ENCODE data around the gene DMXL2. TPM values are rescaled to one million over a fixed set of nuclear protein-coding genes. Genes with fewer than 3 reads are reported as not detected.
"Not testable (repeated sequence)": the region's sequence is repeated elsewhere in the genome, so short reads cannot be mapped to it uniquely, and the experiment has no call there.

The DMXL2 gene
- total RNA-seq, 4 donors from 2014 or later, result 34.3 to 49.0 (median 45.7) TPM

- WGBS, 2 donors, result 89 to 93% methylated on average over 2 of the region's 2 CpGs
- TF ChIP-seq POLR2A (IDR thresholded peaks at IDR 0.05), result no peak
- TF ChIP-seq, protein P1, sequence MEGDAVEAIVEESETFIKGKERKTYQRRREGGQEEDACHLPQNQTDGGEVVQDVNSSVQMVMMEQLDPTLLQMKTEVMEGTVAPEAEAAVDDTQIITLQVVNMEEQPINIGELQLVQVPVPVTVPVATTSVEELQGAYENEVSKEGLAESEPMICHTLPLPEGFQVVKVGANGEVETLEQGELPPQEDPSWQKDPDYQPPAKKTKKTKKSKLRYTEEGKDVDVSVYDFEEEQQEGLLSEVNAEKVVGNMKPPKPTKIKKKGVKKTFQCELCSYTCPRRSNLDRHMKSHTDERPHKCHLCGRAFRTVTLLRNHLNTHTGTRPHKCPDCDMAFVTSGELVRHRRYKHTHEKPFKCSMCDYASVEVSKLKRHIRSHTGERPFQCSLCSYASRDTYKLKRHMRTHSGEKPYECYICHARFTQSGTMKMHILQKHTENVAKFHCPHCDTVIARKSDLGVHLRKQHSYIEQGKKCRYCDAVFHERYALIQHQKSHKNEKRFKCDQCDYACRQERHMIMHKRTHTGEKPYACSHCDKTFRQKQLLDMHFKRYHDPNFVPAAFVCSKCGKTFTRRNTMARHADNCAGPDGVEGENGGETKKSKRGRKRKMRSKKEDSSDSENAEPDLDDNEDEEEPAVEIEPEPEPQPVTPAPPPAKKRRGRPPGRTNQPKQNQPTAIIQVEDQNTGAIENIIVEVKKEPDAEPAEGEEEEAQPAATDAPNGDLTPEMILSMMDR (IDR thresholded peaks at IDR 0.05), result no peak
- no peak for DNase-seq
- H3K4me1 ChIP-seq, result no peaks in the 10 kb centered on the region
- H3K9me3 ChIP-seq, result no peaks in the 10 kb centered on the region
- H3K27me3 ChIP-seq, result no peaks in the 10 kb centered on the region
- no peak overlapping the region for H3K27ac ChIP-seq
- no peak overlapping the region for H3K4me3 ChIP-seq (replicated peaks in 1 of 3)
- no peaks in the 10 kb centered on the region for H3K36me3 ChIP-seq
- intact Hi-C loops (cut with DNase I), result no loop called here
Observed at GRCh38 chr15:51661072-51661471, 38.5 kb upstream of the DMXL2 start.

GRCh38 chr15:51658664-51659063 lies 36.1 kb upstream of the DMXL2 start:
- Histone ChIP-seq H3K9me3 (no peaks in the 10 kb centered on the region), H3K27me3 (no peaks in the 10 kb centered on the region), H3K36me3 (no peaks in the 10 kb centered on the region), H3K27ac (no peak overlapping the region), H3K4me3 (replicated peaks in 1 of 3) (no peak overlapping the region), H3K4me1 (no peaks in the 10 kb centered on the region)
- TF ChIP-seq POLR2A (IDR thresholded peaks at IDR 0.05), result no peak
- TF ChIP-seq, protein P1 (IDR thresholded peaks at IDR 0.05), result no peak
- 69 to 74% methylated on average over 3 of the region's 3 CpGs for WGBS, 2 donors
- no peak for DNase-seq
- intact Hi-C loops (cut with DNase I), result no loop called here

GRCh38 chr15:51655401-51656057 lies 33.0 kb upstream of the DMXL2 start:
- H3K4me1 ChIP-seq; H3K27me3 ChIP-seq; H3K36me3 ChIP-seq; H3K4me3 ChIP-seq (replicated peaks in 1 of 3); DNase-seq; intact Hi-C loops (cut with DNase I); H3K27ac ChIP-seq; H3K9me3 ChIP-seq: not testable (repeated sequence)
- WGBS, 2 donors, result 96% methylated on average over 24 of the region's 24 CpGs

DNA sequence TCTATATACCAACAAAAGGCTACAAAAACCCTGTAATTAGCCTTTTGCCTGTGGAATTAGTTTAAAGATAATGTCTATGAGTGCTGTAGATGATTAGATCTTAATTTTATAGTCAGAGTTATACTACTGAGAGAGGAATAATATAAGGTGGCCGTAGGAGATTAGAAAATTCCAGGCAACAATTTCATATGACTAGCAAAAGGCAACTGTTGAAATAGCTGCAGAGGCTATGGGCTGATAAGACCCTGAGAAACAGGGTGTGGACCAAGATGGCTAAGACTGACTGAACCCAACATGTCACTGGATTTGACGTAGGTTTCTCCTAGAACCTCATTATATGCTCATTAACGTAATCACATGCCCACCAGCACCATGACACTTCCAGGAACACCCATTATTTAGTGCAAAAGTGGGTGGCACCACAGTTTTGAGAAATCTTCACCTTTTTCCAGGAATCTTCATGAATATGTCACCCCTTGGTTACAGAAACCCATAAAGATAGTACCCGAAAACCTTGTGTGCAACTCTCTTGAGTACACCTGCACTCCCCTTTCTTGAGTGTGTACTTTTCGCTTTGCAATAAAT lies 29.6 kb upstream of the DMXL2 start:
- Histone ChIP-seq H3K9me3 (no peaks in the 10 kb centered on the region), H3K36me3 (no peaks in the 10 kb centered on the region), H3K27ac (no peak overlapping the region), H3K4me1 (no peaks in the 10 kb centered on the region), H3K4me3 (replicated peaks in 1 of 3) (no peak overlapping the region), H3K27me3 (no peaks in the 10 kb centered on the region)
- intact Hi-C loops (cut with DNase I), result no loop called here
- 89 to 92% methylated on average over 5 of the region's 5 CpGs for WGBS, 2 donors
- no peak for DNase-seq
- TF ChIP-seq POLR2A (IDR thresholded peaks at IDR 0.05), result no peak
- TF ChIP-seq, protein P1 (IDR thresholded peaks at IDR 0.05), result no peak

DNA sequence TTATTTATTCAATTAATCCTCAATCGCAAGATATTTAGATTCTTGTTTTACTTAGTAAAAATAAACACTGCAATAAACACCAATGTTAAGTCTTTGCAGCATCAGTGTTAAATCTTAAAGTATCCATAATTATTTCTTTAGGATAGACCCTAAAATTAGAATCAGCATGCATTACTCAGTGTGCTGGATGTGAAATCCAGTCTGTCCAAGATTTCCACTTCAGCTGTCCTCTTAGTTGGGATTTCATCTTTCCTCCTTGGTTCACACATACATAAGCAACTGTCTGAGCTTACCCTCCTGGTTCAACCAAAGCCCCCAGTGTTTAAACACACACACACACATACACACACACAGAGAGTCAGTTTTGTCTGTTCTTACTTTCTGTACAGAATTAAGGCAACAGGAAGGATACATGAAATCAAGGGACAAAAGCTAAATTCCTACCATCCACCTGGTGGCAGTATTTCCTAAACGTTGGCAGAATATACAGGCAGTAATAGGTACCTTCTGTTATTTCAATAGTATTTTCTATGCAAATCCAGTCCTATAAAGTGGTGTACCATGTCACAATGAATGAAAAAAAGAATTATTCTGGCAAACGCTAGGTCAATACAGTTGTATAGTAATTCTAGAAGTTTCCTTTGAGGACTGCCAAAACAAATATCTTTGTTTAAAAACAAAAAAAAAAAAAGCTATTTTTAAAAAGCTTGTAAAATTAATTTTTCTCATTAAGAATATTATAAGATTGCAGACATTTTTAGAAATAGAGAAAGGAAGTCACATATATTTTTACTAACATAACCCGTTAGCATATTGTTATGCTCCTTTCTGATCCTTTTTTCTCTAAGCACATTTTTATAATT lies 27.3 kb upstream of the DMXL2 start:
- TF ChIP-seq, protein P1 (IDR thresholded peaks at IDR 0.05), result peak; percentile 28 to 91 (median 72)
- no peak for TF ChIP-seq POLR2A (IDR thresholded peaks at IDR 0.05)
- Histone ChIP-seq H3K4me3 (replicated peaks in 1 of 3) (no peak overlapping the region), H3K27ac (no peak overlapping the region), H3K36me3 (no peaks in the 10 kb centered on the region), H3K27me3 (no peaks in the 10 kb centered on the region), H3K9me3 (no peaks in the 10 kb centered on the region), H3K4me1 (no peaks in the 10 kb centered on the region)
- 38 to 40% methylated on average over 4 of the region's 4 CpGs for WGBS, 2 donors
- peak; percentile 4 to 7 for DNase-seq
- intact Hi-C loops (cut with DNase I), result loop anchor here (2.0 kb wide), 1 partner anchor 127 kb away; no protein-coding TSS in a partner anchor

- H3K36me3 ChIP-seq; intact Hi-C loops (cut with DNase I); DNase-seq; H3K27me3 ChIP-seq; H3K4me3 ChIP-seq (replicated peaks in 1 of 3); H3K27ac ChIP-seq; H3K9me3 ChIP-seq; H3K4me1 ChIP-seq: not testable (repeated sequence)
- WGBS, 2 donors, result 76 to 78% methylated on average over 4 of the region's 4 CpGs
Observed at GRCh38 chr15:51648643-51649042, 26.1 kb upstream of the DMXL2 start.

DNA sequence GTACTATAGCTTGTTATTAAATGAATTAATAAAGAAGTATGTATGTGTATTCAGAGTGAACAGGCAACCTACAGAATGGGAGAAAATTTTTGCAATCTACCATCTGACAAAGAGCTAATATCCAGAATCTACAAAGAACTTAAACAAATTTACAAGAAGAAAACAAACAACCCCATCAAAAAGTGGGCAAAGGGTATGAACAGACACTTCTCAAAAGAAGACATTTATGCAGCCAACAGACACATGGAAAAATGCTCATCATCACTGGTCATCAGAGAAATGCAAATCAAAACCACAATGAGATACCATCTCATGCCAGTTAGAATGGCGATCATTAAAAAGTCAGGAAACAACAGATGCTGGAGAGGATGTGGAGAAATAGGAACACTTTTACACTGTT lies 25.5 kb upstream of the DMXL2 start:
- H3K27me3 ChIP-seq; intact Hi-C loops (cut with DNase I); H3K36me3 ChIP-seq; H3K27ac ChIP-seq; H3K9me3 ChIP-seq; H3K4me3 ChIP-seq (replicated peaks in 1 of 3); H3K4me1 ChIP-seq; DNase-seq: not testable (repeated sequence)
- 82 to 92% methylated on average over 1 of the region's 1 CpG for WGBS, 2 donors
